NK-92 treated with Interleukin-12 subunit alpha and Interleukin-12 subunit beta, amount 100 ng/mL, for 24 hours (cell line): ENCODE data around the gene RHBDL1.
"Not testable (repeated sequence)": the region's sequence is repeated elsewhere in the genome, so short reads cannot be mapped to it uniquely, and the experiment has no call there.

Experiments used
- DNase-seq: peaks from one replicate; lab custom pipeline; 2025; lab: John Stamatoyannopoulos, UW

The RHBDL1 gene

DNA sequence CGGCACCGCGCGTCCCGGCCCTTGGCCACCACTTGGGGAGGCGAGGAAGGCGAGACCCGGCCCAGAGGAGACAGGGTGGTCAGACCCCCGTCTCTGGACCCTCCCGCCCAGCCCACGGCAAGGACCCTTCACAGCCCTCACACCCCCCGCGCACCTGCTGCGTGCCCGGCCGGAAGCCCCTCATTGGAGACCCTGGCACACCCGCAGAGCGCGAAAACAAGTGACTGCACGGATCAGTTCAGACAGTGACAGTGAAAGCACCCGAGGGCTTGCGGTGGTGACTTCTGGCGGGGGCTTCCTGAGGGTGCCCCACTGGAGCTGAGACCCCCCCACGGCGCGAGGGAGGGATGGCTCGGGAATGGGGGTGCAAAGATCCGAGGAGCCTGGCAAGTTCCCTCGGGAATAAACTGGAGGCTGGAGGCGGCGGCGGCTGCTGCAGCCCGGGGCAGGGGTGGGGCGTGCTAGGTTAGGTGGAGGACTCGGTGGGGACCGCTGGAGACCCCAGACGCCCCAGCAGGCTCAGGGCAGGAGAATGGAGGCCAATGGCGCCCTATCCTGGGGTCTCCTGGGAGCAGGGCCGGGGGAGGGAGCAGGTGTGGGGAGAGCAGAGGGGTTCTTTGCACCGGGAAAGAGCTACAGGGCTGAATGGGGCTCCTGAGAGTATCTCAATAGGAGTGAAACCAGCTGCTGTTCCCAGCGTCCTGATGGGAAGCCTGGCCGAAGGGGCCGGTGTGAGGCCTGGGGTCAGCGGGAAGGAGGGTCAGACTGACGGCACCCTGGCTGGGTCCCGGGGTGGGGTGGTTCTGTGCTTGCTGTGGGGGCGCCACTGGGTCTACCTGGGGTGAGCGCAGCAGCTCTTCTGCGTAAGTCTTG, 31.0 kb downstream of the RHBDL1 start:
- DNase-seq: no peak

DNA sequence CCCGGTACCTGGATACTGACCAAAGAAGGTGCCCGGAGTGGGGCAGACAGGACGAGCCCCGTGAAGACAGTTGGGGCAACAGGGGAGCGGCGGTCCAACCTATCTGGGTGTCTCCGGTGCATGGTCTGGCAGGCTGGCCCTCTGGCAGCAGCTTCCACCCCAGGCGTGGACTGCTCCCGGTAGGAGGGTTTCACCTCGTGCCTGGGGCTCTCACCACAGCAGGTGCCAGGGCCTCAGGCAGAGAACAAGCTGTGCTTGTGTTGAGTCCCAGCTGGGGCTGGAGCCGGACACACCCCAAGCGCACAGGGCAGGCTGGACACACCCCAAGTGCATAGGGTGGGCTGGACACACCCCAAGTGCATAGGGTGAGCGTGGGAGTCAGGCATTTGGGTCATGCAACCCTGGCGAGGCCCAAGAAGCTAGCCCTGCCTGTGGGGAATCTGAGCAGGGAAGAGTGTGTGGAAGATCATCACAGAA, 31.6 kb downstream of the RHBDL1 start:
- no peak for DNase-seq

DNA sequence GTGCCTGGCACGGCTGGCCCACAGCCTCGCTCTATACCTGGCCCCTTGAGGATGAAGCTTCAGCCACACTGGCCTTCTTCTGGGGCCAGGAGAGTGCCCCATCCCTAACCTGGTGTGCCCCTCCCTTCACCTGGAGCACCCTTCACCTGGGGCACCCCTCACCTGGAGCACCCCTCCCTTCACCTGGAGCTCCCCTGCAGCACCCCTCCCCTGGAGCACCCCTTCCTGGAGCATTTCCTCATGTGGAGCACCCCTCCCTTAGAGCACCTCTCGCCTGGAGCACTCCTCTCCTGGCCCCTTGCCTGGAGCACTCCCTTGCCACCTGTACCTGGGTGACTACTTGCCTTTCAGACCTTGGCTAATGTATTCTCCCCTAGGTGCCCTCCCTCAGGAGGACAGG, 32.5 kb downstream of the RHBDL1 start:
- DNase-seq: no peak

DNA sequence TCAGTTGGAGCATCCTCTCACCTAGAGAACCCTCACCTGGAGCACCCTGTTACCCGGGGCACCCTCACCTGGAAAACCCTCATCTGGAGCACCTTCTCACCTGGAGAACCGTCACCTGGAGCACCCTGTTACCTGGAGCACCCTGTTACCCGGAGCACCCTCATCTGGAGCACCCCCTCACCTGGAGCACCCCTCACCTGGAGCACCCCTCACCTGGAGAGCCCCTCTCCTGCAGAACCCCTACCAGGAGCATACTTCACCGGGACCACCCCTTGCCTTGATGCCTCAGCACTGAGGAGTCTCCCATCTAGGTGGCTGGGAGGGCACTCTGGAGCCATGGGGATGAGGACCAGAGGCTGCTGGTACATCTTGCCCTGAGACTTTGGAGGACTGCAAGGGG, 33.5 kb downstream of the RHBDL1 start:
- no peak for DNase-seq

DNA sequence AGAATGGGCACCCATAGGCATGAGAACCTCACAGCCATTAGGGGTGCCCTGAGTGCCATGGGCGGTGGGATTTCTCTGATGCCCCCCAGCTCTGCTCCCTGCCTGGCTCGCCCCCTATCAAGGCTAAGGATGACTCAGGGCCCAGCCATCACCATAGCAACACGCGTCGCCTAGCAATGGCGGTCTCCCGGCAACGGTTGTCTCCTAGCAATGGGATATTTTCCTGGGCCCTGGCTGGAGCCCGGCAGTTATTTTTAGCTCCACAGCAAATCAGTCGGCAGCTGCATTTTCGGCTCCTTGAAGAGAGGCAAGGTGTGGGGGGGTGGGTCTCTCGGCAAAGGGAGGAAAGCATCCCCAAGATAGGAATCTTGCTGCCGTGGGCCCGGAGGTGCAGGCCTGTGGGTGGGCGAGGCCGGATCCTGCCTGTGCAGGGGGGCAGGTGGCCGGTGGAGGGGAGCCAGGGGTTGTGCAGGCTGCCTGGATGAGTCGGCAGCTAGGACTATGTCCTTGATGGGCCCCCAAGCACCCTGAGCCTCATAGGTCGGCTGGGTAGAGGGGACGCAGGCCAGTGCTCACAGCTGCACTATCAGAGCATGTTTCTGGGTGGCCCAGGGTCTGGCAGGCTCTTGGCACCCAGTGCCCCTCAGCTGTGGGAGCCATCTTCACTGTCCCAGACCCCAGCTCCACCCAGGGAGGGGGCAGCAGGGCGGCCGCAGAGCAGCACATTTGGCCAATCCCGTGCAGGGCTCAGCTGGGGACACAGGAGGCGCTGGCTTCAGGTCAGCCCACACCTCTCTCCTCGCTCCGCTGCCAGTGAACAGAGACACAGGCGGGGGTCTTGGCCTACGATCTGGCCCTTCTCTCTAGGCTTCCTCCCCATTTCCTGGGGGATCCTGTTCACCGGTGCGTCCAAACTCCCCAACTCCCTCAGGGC, 34.4 kb downstream of the RHBDL1 start:
- DNase-seq: no peak

DNA sequence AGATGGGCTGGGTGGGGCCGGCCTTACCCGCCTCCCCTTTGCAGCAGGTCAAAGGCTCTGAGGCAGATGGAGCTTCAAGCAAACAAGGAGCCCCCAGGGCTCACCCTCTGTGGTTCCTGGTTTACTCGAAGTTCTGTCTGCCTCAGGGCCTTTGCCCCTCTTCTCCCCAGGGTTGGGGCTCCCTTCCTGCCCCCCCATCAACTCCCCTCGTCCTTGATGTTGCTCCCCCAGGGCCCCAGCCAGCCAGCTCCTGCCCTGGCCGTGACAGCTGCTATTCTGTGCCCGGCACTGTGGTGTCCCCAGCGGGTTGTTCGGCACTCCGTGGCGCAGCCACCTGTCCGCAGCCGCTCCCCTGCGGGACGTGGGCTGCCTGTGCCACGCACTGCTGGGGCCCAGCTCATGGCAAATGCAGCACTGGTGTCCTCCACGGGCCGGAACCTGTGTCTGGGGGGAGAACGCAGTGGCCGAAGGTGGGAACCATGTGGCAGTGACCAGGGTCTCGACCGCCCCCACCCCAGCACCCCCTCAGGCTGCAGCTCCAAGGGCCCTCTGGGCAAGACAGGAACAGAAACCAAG, 35.1 kb downstream of the RHBDL1 start:
- no peak for DNase-seq

DNA sequence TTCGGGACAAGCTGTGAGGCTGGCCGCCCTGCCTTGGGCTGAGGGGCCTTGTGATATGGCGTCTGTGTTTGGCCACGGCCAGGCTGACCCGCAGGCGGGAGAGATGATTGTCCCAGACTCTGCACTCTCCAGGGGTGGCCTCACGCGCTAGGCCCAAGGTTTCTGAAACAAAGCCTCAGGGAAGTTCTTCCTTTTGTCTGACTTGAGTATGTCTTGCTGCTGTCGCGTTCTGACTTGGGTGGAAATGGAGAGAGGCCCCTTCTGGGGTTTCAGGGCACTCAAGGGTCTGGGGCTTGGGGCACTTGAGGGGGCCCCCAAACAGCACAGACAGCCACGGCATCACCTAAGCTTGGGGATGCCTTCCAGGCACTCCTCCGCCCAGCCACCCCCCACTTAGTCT, 35.6 kb downstream of the RHBDL1 start:
- DNase-seq: no peak

DNA sequence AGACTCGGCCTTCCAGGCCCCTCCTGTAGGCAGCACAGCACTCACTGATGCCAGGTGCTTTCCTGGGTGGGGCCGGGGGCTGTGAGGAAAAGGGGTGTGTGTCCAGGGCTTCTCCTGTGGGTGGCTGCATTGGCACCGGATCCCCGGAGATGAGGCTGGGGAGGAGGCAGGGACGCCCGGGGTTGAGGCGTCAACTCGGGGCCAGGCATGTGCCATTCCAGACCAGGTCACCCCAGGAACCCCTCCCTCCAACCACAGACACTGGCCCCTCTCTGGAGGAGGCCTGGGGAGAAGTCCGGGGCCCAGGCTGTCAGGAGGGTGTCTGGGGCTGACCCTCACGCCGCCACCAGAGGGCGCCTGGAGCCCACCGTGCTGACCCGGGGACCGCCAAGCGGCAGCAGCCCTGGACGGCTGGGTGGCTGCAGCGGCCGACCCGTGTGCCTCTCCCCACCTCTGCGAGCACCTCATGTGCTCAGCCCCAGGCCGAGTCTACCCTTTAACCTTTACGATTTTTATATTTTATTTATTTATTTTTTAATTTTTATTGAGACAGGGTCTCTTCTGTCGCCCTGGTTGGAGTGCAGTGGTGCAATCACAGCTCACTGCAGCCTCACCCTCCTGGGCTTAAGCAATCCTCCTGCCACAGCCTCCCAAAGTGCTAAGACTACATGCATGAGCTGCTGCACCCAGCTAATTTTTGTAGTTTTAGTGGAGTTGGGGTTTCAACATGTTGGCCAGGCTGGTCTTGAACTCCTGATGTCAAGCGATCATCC, 36.3 kb downstream of the RHBDL1 start:
- DNase-seq: peak; percentile 50

DNA sequence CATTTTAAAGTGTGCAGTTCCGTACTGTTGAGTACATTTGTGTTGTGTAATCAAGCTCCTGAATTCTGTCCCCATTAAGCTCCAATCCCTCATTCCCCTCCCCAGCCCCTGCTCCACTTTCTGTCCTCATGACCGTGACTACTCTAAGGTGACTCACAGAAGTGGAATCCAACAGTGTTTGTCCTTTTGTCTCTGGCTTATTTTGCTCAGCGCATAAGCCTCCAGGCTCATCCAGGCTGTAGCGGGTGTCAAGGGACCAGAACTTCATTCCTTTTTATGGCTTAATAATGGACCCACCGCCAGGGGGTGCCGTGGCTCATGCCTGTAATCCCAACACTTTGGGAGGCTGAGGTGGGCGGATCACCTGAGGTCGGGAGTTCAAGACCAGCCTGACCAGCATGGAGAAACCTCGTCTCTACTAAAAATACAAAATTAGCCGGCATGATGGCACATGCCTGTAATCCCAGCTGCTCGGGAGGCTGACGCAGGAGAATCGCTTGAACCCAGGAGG, 37.3 kb downstream of the RHBDL1 start:
- DNase-seq: not testable (repeated sequence)

DNA sequence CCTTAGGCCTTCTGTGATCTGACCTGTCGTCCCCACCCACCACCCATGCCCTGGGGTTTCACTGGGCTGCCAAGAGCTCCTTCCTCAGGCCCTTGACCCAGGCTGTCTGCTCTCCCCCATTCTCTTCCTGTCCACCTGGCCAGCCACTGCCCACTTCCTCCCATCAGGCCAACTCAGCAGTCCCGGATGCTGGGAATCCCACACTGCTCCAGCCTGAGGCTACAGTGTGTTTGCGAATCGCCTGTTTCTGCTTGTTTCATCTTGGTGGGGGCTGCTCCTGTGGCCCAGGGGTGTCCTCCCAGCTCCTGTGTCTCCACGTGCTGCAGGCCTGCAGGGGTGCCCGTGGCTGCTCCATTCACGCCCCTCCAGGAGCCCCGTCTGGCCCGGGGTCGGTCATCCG, 38.6 kb downstream of the RHBDL1 start:
- no peak for DNase-seq

DNA sequence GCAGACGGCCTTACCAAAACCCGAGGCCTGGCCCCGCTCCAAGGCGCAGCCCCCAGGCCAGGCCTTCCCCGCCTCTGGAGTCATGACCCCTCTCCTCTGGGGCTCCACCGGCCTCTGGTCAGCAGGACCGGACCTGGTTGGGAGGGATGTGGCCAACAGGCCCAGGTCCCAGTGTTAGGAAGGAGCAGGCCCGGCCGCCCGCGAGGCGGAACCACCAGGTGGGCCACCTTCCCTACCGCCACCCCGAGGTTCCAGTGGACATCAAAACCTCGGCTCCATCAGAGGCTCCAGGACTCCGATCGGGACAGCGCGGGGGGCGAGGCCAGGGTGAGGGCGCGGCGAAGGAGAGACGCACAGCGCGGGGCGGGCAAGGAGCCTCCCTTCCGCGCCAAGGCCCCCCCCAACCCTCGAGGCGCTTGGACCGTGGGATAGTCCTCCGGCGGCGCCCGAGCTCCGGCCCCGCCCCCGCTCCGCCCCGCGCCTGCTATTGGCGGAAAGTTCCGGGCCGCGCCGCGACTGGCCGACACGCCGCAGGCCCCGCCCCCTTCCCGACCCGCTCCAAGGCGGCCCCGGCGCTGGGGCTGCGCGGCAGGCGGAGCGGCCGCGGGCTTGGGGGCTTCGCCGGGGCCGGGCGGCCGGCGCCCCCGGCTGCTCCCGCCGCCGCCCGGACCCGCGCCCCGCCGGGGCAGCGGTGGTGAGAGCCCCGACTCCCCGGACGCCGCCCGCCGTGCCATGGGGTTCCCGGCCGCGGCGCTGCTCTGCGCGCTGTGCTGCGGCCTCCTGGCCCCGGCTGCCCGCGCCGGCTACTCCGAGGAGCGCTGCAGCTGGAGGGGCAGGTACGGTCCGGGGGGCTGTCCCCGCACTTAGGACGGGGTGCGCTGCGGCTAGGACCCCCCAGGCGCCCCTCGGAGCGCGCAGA, 39.3 kb downstream of the RHBDL1 start, which contains the start of gene METRN:
Gene METRN (plus strand): TSS at position 561 of the 919 bp plus-strand sequence. CDS start 172 bp downstream, at position 733.
- DNase-seq: no peak

DNA sequence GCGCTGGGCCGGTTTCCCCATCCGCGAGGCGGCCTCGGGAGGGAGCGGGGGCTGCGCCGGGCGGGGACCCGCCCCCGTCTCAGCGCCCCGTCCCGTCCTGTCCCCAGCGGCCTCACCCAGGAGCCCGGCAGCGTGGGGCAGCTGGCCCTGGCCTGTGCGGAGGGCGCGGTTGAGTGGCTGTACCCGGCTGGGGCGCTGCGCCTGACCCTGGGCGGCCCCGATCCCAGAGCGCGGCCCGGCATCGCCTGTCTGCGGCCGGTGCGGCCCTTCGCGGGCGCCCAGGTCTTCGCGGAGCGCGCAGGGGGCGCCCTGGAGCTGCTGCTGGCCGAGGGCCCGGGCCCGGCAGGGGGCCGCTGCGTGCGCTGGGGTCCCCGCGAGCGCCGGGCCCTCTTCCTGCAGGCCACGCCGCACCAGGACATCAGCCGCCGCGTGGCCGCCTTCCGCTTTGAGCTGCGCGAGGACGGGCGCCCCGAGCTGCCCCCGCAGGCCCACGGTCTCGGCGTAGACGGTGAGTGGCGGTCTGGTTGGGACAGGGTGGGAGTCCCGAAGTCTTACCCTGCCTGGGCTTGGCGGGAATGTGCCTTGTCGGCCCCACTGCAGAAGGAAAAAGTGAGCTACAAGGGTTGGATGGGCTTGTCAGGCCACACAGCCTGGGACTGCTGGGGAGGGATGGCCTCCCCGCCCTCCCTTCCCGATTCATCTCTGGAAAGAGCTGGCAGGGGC, 40.2 kb downstream of the RHBDL1 start:
- DNase-seq: no peak

DNA sequence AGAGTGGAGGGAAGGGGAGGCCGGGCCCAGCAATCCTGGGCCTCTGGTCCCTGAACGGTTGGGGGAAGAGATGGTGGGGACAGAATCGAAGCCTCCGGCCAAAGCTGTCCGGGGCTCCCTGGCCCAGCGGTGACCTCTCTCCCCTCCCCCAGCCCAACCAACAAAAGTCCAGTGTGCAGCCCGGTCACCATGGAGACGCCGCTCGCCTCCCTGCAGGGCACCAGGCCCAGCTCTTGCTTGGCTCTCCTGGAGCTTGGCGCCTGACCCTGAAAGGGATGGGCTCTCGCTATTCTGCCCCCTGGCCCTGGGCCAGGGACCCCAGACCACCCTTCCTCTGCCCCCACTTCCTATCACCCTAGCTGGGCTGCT, 40.7 kb downstream of the RHBDL1 start:
- no peak for DNase-seq

DNA sequence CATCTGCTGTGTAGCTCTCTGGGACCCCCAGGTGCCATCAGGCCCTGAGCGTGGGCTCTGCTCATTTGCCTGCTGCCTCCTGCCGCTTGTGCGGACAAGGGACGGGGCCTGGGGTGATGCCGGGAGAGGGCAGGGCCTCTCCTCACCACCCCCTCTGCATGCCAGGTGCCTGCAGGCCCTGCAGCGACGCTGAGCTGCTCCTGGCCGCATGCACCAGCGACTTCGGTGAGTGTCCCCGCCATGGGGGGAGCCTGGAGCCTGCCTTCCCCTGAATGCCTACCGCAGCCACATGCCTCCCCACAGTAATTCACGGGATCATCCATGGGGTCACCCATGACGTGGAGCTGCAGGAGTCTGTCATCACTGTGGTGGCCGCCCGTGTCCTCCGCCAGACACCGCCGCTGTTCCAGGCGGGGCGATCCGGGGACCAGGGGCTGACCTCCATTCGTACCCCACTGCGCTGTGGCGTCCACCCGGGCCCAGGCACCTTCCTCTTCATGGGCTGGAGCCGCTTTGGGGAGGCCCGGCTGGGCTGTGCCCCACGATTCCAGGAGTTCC, 41.4 kb downstream of the RHBDL1 start:
- DNase-seq: no peak

DNA sequence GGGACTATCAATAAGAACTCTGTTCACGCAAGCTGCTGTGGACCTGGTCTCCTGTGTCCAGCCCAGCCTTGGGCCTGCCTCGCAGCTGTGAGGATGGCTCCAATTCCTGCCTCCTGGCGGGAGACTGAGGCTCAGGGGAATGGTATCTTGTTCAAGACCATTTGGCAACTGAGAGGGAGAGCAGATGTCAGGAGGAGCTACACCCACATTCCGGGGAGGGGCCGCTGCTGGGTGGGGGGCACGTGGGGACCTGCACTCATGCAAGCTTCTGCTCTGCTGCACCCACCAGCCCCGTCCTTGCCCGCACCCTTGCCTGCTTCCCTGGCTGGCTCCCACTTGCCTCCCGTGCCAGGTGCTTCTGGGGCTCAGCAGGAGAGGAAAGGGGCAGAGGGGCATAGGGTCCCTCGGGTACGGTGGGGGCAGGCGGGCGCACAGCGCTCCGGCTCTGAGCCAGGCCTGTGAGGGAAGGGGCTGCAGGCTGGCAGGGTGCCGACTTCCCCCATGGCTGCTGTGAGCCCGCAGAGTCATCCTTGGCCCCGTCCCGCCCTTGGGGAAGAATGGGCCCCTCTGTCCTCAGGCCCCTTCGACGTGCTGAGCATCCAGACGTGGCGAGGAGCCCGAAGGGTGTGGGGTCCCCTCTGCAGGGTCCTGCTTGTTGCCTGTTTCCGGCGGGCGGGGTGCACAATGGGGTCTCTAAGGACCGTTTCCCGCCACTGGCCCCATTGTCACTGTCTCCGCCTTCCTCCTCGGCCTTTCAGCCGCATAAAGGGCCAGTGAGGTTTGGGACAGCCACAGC, 42.2 kb downstream of the RHBDL1 start:
- no peak for DNase-seq

DNA sequence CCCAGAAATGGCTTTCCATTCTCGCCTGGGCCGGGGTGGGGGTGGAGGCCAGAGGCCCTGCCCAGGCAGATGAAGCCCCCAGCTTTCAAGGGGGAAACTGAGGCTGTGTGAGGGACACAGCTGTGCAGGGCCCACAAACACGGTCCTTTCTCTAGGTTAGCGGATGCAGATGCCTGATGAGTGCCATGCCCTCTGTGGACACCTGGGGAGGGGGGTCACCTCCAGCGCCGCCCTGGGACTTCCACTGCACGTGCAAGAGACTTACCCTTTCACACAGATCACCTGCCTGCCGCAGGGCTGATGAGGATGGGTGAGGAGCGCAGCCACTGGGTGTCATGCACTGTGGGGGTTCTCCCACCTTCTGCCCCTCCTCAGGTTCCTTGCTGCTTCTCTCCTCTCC, 42.9 kb downstream of the RHBDL1 start:
- DNase-seq: no peak

DNA sequence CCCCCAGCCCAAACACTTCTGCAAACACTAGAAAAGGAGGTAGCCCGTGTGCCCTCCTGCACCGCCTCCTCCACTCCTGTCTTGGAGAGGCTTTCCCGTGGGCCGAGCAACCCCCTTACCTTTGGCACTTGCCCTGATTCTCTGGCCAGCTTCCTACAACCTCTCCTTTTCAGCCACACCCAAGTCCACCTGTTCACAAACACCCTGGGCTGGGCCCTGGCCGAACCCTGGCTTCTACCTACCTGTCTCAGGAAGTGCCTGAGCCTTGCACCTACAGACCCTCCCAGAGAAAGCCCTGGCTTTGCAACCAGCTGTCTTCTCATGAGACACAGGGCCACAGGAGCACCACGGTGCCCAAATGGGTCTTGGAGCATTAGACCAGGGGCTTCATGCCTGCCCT, 43.5 kb downstream of the RHBDL1 start:
- DNase-seq: no peak

DNA sequence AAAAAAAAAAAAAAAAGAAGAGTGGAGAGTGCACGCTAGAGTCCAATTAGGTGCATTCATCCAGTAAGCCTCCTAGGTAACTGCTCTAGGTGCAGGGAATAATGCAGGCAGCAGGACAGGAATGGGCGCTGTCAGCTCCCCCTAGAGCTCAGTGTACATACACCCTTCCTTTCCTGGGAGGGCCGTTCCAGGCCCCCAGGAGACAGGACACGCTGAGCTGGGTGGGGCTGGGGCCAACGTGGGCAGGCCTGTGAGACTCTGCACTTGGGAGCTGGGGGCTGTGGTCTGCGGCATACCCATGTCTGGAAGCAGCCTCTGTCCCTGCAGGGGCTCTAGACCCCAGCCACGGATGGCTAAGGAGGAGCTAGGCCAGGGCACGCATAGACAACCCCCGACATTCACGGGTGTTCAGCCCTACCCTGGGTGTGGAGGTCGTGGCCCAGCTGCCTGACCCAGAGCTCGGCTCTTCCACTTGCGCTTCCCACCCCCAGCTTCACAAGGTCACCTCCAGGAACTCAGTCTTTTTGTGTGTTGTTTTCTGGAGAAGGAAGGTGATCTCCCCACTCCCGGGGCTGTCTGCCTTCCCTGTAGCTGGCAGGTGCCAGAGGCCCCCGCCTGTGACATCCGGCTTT, 44.5 kb downstream of the RHBDL1 start:
- no peak for DNase-seq
